Epithelial cell of esophagus (primary cell): ENCODE measurements around the gene TMEM175.

Source experiments
- DNase-seq: peaks from one replicate; pipeline ENCODE4 v3.0.0; 2010; ENCODE audit warnings: low read depth
- H3K4me3 ChIP-seq: 2 replicates; pipeline ENCODE4 v1.5.1; 2011; ENCODE audit warnings: mild to moderate bottlenecking, low read length, control low read depth
- TF ChIP-seq, protein P1 (sequence below): IDR thresholded peaks from 2 replicates; pipeline ENCODE4 v1.5.1; 2011; ENCODE audit warnings: low read depth, mild to moderate bottlenecking, low read length, control low read depth, inconsistent platforms; ENCODE audit not compliant: insufficient read depth; ENCODE audit errors: missing control alignments

Gene TMEM175

DNA sequence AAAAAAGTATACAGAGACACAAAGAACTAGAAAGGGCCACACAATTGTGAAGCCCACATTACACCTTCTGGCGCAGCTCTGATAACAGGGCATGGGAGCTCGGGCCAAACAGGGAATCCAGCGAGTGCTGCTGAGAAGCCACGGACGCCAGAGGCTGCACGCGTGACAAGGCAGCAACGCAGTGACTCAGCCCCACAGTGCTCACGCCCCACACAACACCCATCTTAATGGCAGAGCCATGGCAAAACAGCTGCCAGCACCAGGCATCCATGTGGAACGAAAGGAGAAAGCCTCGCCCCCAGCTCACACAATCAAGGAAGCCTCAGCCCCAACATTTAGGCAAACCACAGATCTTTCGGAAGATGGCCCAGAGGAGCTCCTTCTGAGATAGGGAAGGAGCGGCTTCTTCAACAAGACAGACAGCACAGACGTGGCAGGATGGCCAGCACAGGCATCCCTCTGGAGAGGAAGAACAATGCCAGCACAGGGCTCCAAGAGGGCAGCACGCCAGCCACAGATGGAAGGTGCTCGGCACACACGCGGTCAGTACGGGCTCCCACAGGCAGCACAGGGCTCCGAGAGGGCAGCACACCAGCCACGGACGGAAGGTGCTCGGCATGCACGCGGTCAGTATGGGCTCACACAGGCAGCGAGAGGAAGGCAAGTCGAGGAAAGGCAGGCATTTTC is 33.2 kb upstream of the TMEM175 start:
- H3K4me3 ChIP-seq = no peak overlapping the region
- TF ChIP-seq, protein P1, sequence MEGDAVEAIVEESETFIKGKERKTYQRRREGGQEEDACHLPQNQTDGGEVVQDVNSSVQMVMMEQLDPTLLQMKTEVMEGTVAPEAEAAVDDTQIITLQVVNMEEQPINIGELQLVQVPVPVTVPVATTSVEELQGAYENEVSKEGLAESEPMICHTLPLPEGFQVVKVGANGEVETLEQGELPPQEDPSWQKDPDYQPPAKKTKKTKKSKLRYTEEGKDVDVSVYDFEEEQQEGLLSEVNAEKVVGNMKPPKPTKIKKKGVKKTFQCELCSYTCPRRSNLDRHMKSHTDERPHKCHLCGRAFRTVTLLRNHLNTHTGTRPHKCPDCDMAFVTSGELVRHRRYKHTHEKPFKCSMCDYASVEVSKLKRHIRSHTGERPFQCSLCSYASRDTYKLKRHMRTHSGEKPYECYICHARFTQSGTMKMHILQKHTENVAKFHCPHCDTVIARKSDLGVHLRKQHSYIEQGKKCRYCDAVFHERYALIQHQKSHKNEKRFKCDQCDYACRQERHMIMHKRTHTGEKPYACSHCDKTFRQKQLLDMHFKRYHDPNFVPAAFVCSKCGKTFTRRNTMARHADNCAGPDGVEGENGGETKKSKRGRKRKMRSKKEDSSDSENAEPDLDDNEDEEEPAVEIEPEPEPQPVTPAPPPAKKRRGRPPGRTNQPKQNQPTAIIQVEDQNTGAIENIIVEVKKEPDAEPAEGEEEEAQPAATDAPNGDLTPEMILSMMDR = no peak
- DNase-seq = no peak

DNA sequence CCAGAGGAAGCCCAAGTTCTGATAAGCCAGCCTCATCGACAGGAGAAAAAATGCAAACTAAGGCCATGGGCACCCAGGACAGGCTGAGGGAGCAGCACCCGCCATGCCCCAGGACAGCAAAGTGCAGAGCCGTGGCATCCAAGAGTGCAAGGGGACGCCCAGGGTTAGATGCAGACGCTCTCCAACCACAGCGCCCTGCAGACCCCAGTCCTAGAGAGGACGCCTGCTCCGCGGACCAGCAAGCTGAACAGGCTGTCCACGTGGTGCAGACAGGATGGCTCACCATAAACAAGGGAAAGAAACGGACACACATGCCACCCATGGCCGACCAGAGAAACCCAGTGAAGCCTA is 32.7 kb upstream of the TMEM175 start:
- H3K4me3 ChIP-seq = no peak overlapping the region
- TF ChIP-seq, protein P1 = no peak
- no peak for DNase-seq

DNA sequence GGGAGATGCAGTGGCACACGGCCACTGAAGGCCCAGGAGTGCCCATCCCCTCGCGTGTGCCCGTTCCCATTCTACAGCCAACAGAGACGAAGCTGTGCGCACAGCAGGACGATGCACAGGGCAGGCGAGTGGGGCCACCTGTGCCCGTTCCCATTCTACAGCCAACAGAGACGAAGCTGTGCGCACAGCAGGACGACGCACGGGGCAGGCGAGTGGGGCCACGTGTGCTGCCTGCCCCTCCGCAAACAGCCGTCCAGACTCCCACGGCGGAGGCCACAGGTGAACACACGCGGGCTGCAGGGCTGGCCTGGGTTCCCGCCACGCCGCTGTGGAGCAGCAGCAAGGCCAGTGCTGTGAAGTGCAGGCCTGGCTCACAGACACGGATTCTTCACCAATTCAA is 32.2 kb upstream of the TMEM175 start:
- TF ChIP-seq, protein P1 = no peak
- H3K4me3 ChIP-seq = no peak overlapping the region
- no peak for DNase-seq

DNA sequence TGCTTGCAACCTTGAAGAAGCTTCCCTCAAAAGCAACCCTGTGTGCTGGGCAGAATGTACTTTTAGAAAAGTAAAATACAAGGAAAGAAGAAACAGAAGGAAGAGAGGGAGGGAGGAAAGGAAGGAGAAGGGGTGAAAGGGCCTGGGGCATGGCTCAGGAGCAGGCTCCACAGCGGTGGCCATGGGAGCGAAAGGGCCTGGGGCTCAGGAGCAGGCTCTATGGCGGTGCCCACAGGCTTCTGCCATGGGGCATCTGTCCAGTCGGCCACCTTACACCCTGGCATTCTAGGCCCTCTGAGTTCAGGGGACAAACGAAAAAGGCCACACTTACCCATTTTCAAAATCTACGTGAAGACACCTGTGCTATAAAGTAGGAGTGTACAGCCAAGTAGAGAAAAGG is 31.5 kb upstream of the TMEM175 start:
- H3K4me3 ChIP-seq = no peak overlapping the region
- DNase-seq = no peak
- TF ChIP-seq, protein P1 = no peak

DNA sequence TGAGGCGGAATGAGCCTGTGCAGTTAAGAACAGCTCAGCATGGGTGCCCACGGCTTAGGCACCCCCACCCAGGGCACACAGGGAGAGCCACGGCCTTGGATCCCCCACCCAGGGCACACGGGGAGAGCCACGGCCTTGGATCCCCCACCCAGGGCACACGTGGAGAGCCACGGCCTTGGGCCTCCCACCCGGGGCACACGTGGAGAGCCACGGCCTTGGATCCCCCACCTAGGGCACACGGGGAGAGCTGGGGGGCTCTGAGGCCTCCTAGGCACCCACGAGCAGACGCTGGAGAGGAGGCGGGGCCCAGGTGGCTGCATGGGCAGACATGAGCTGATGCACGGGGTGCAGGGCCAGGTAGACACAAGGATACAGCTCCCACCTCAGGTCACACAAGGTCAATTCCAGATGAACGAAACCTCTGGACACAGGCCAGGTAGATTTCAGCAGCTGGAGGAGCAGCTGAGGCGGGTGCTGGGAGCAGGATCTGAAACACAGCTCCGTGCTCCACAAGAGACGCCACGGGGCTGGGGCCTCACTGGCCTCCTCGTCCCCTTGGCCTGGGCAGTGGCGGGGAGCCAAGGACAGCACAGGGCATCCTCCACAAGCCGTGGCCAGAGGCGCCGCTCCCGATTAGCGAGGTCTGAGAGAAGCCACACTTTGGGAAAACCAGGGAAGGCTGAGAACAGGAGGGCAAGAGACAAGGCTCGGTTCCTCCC is 30.9 kb upstream of the TMEM175 start:
- DNase-seq = no peak
- TF ChIP-seq, protein P1 = no peak
- H3K4me3 ChIP-seq = no peak overlapping the region

DNA sequence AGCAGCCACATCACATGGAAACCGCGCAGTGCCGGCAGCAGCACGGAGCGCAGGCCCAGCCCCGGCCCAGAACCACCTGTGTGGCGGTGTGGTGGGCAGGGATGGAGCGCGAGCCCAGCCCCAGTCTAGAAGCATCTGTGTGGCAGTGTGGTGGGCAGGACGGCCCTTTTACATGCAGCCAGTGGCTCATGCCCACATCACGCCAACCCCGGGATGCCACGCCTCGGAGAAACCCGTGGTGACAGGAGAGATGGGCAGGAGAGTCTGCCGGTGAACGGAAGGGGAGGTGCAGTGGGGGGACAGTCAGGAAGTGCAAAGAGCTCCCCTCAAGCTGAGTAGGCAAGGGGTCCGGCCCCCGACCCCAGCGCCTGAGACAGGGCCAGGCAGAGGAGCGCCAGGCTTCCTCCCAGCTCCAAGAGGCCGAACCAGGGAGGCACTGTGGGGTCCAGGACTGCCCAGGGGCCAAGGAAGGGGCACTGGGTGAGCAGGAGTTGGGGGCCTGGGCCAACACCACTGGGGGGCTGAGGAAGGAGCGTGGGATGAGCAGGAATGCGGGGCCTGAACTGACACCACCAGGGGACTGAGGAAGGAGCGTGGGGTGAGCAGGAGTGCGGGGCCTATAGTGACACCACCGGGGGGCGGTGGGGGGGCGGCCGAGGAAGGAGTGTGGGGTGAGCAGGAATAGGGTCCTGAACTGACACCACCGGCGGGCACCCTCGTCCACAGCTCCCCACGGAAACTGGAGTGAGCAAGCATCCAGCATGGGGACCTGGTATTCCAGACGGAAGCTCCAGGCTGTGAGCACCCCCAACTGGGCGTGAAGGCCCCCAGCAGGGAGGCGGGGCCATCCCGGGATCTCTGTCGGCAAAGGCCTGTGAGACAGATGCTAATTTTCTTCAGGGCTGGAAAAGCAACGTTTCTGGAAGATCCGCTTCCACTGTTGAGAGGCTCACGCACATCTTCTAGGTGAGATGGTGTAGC is 28.9 kb upstream of the TMEM175 start:
- DNase-seq = no peak
- H3K4me3 ChIP-seq = no peak overlapping the region
- TF ChIP-seq, protein P1 = no peak
